Measurements from ENCODE around the gene TMEM217. TPM values are rescaled to one million over a fixed set of nuclear protein-coding genes. Genes with fewer than 3 reads are reported as not detected.

The TMEM217 gene
- total and polyA plus RNA-seq, 2 of the 8 experiments (the other 6 are each of a cell fraction or from before 2014, with no cell fraction given): 0.60 to 1.1 TPM

DNA sequence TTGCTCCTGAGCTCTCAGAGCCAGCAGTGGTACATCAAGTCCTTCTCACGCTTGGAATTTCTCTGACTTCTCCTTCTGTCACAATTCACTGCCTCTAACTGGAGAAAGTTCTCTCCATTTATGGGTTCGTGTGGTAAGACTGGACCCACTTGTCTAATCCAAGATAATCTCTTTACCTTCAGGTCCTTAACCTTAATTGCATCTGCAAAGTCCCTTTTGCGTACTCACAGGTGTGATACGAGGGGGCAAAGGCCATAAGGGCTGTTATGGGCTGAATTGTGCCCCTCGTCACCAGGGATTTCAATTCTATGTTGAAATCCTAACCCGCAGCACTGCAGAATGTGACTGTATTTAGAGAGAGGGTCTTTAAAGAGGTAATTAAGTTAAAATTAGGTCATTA lies 27.8 kb downstream of the TMEM217 start (continued):
- TF ChIP-seq PHF8 (conservative IDR thresholded peaks at IDR 0.05; ENCODE audit: low read depth, low read length): no peak
- TF ChIP-seq, protein P1, sequence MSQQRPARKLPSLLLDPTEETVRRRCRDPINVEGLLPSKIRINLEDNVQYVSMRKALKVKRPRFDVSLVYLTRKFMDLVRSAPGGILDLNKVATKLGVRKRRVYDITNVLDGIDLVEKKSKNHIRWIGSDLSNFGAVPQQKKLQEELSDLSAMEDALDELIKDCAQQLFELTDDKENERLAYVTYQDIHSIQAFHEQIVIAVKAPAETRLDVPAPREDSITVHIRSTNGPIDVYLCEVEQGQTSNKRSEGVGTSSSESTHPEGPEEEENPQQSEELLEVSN (IDR thresholded peaks at IDR 0.05): no peak
- TF ChIP-seq GABPA (IDR thresholded peaks at IDR 0.05; ENCODE audit: borderline replicate concordance, insufficient read depth, low read length): no peak
- TF ChIP-seq NANOG (IDR thresholded peaks at IDR 0.05; ENCODE audit: insufficient read depth, low read depth, low read length, poor library complexity, severe bottlenecking): no peak
- TF ChIP-seq SUZ12 (IDR thresholded peaks at IDR 0.05; ENCODE audit: low read length): no peak
- TF ChIP-seq CBX5 (IDR thresholded peaks at IDR 0.05; ENCODE audit: low read depth, low read length): no peak
- no peak for TF ChIP-seq TCF12 (IDR thresholded peaks at IDR 0.05; ENCODE audit: low read depth, low read length)
- no peak for TF ChIP-seq BRCA1 (IDR thresholded peaks at IDR 0.05; ENCODE audit: low read depth, low read length)
- no peak for TF ChIP-seq TBP (IDR thresholded peaks at IDR 0.05; ENCODE audit: low read depth, low read length)
